Large intestine (tissue), 3 donors: Measurements from ENCODE around the gene ITGA8. TPM values are rescaled to one million over a fixed set of nuclear protein-coding genes. Genes with fewer than 3 reads are reported as not detected.
A peak's percentile ranks its signal among the peaks of the same experiment; 100 is the strongest.
"Not testable (repeated sequence)": the region's sequence is repeated elsewhere in the genome, so short reads cannot be mapped to it uniquely, and the experiment has no call there.

ENCODE experiments used
- DNase-seq, 2 donors: peaks; one replicate each; pipeline versions ENCODE4 v3.0.0 to v3.0.0-alpha.2; 2013
- H3K27ac ChIP-seq: one replicate; pipeline ENCODE4 v1.5.1; 2013; ENCODE audit warnings: low read length
- H3K27me3 ChIP-seq: 2 replicates; pipeline ENCODE4 v1.6.1; 2013; ENCODE audit warnings: low read length; ENCODE audit not compliant: control insufficient read depth, insufficient read depth
- H3K36me3 ChIP-seq: 2 replicates; pipeline ENCODE4 v1.6.1; 2013; ENCODE audit warnings: low read length; ENCODE audit not compliant: control insufficient read depth, insufficient read depth
- H3K4me1 ChIP-seq: one replicate; pipeline ENCODE4 v1.6.1; 2013; ENCODE audit warnings: low read length; ENCODE audit not compliant: control insufficient read depth, insufficient read depth
- H3K4me3 ChIP-seq: one replicate; pipeline ENCODE4 v1.5.1; 2013; ENCODE audit warnings: low read length
- H3K9me3 ChIP-seq: one replicate; pipeline ENCODE4 v1.6.1; 2013; ENCODE audit warnings: mild to moderate bottlenecking, low read depth, low read length, moderate library complexity; ENCODE audit not compliant: control insufficient read depth
- WGBS: methylation state at CpG from one replicate; pipeline ENCODE4 v1.1.5; 2013; ENCODE audit warnings: low lambda C conversion rate; ENCODE audit not compliant: insufficient coverage; 5-methylcytosine and 5-hydroxymethylcytosine counted together
- polyA plus RNA-seq: library from polyadenylated mRNA; unstranded; fragments of 120-200 nt; gene quantifications from one replicate; pipeline ENCODE4 v1.2.1, GENCODE V29; 2013

ITGA8 gene
- polyA plus RNA-seq, 1 donor, result 9.5 TPM

DNA sequence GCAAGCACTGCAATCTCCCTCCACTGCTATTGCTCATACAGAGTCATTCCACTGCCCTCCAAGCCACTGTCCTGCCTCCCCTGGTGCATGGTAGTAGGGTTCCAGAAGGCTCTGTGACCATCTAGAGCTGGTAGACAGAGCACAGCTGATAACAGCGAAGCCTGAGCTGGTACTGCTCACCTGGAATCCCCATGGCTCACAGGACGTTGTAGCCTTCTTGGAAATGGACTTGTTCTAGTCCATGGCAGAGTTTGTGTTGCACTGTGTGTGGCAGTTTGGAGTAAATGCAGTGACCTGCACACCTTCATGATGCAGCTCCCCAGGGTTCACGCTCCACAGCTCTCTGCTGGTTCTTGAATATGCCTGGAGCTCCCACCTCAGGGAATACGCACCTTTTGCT lies 67.0 kb downstream of the ITGA8 start:
- no peaks in the 10 kb centered on the region for H3K4me1 ChIP-seq
- no peak for DNase-seq
- no CpG with 5 or more reads among the region's 4 CpGs for WGBS
- H3K36me3 ChIP-seq, result no peaks in the 10 kb centered on the region
- no peaks in the 10 kb centered on the region for H3K9me3 ChIP-seq
- no peaks in the 10 kb centered on the region for H3K27me3 ChIP-seq
- H3K4me3 ChIP-seq, result no peak overlapping the region
- H3K27ac ChIP-seq, result no peak overlapping the region

DNA sequence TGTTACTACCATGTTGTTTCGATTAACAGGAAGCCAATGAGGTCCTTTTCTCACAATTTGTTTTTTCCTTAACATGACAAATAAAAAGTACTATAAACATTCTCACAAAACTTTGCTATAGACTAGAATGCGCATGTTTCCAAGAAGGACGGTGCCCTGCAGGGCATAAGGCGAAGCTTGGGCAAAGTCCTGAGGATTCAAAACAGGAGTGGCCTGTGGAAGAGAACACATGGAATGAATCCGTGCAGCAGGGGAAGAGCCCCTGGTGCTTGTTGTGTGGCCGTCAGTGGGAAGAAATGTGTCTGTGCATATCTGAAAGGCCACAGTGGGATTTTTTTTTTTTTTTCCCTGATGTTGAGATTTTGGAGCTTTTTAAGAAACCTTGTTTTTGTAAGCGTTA lies 67.6 kb downstream of the ITGA8 start:
- no peaks in the 10 kb centered on the region for H3K27me3 ChIP-seq
- H3K9me3 ChIP-seq, result no peaks in the 10 kb centered on the region
- peak in 1 of 2 donors; percentile 3 for DNase-seq
- H3K36me3 ChIP-seq, result no peaks in the 10 kb centered on the region
- WGBS, result 100% methylated on average over 1 of the region's 7 CpGs
- no peak overlapping the region for H3K27ac ChIP-seq
- H3K4me3 ChIP-seq, result no peak overlapping the region
- H3K4me1 ChIP-seq, result no peaks in the 10 kb centered on the region

DNA sequence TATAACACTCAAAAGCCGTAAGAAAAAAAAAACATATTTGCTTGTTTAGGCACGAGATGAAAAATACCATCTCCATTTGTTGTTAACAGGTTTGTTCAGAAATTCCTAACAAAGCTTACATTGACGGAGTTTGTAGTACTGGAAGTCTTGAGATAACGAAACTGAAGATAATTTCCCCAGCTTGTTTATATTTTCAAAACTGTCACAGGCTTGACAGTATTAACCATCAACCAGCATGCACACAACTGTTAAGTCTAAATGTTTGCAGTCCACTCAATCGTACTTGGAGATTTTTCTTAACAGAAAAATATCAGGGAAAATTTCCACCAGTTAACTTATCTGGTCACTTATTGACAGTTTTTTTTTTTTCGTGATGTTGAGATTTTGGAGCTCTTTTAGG lies 68.5 kb downstream of the ITGA8 start:
- H3K36me3 ChIP-seq, result no peaks in the 10 kb centered on the region
- H3K4me1 ChIP-seq, result no peaks in the 10 kb centered on the region
- no peak for DNase-seq
- H3K4me3 ChIP-seq, result no peak overlapping the region
- no peaks in the 10 kb centered on the region for H3K27me3 ChIP-seq
- H3K9me3 ChIP-seq, result no peaks in the 10 kb centered on the region
- no peak overlapping the region for H3K27ac ChIP-seq
- 22% methylated on average over 4 of the region's 6 CpGs for WGBS

DNA sequence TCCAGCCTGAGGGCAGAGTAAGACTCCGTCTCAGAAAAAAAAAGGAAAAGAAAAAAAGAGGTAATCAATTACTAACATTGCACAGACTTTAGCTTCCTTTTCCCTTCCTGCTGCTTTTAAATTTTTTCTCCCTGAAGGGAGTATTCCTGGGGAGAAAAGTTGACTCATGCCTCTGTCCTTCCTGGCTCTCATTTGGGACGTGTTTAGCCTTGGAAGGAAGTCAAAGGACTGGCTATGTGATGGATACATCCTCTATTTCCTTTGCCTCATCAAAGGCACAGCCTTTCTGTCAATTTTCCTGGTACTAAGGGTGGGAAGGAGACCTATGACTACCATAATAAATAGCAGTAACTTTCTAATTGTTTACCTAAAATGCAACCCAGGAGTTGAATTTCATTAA lies 77.6 kb downstream of the ITGA8 start:
- H3K27me3 ChIP-seq, result no peaks in the 10 kb centered on the region
- no CpG with 5 or more reads among the region's 2 CpGs for WGBS
- DNase-seq, result no peak

DNA sequence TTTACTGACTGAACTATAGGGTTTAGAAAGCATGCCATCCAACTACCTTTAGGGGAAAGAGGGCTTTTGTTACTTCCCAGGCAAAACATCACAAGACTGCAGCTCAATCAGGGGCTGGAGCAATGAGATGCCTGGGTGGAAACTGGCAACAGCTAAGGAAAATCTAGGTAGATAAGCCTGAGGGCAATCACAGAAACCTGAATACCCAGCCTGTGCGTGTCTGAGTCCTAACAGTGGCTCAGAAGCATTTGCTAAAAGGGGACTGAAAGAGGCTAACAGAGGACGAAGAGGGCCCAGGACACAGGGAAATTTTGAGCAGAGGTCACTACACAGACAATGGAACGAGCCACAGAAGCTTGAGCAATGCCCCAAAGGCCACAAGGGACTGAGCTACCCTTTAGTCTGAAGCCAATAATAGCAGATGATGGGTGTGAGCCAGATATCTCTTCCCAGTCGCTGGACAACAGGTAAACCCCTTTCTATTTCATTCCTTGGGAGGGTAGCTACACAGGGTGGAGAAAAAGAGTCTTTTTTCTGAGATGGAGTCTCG lies 79.1 kb downstream of the ITGA8 start:
- WGBS, result 80% methylated on average over 1 of the region's 5 CpGs

More for the DNA sequence above, 77.6 kb downstream of the ITGA8 start:
- no peak overlapping the region for H3K27ac ChIP-seq
- no peaks in the 10 kb centered on the region for H3K9me3 ChIP-seq
- H3K36me3 ChIP-seq, result no peaks in the 10 kb centered on the region
- no peak overlapping the region for H3K4me3 ChIP-seq
- no peaks in the 10 kb centered on the region for H3K4me1 ChIP-seq

DNA sequence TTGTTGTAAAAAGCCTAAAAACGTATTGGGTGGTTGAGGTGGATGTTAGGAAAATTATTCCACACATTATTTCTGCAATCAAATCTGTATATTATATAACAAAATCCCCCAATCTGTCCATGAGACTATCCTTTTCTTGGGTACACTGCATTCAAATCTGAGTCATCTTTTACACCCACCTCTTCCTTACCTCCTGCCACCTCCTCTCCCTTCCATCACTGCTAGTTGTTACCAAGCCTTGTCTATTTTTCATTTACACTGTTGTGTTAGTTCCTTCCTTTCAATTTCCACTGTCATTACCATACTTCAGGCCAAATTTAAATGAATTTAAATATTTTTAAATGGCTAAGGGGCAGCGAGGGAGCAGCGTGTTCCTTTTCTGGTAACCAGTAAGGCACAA lies 83.3 kb downstream of the ITGA8 start:
- no peak overlapping the region for H3K27ac ChIP-seq
- no peak for DNase-seq
- WGBS, result no CpG with 5 or more reads among the region's 3 CpGs
- H3K9me3 ChIP-seq, result no peaks in the 10 kb centered on the region
- no peaks in the 10 kb centered on the region for H3K27me3 ChIP-seq
- H3K4me1 ChIP-seq, result no peaks in the 10 kb centered on the region
- H3K36me3 ChIP-seq, result no peaks in the 10 kb centered on the region
- no peak overlapping the region for H3K4me3 ChIP-seq

More for the DNA sequence above, 79.1 kb downstream of the ITGA8 start:
- no peak for DNase-seq
- Histone ChIP-seq H3K4me3 (no peak overlapping the region), H3K27me3 (no peaks in the 10 kb centered on the region), H3K27ac (no peak overlapping the region), H3K4me1 (no peaks in the 10 kb centered on the region), H3K9me3 (no peaks in the 10 kb centered on the region), H3K36me3 (no peaks in the 10 kb centered on the region)

DNA sequence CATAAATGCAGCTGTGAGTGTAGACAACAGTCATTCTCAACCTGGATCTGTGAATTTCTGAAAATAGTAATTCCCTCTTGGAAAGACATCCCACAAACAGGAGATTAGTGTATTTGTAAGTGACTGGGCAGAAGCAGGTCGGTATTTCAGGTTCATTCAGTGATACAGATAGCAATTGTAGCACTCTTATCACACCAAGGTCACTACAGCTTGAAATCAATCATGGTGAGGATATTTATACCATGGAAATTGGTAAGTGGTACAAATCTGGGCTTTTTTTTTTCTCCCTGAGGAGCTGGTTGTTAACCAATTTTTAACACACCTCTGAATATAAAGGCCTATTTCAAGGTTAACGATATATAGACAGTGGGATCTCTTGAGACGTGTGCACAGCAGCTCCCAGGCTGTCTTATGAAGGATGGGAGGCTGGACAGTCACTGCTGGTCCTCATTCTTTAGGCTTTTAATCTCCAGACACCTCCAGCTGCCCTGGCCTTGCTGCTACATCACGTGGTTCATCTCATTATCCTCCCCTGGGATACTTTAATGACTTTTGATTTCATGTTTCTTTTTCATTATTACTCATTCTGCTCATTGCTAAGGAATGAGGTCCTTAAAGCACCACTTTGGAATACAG lies 87.1 kb downstream of the ITGA8 start:
- Histone ChIP-seq H3K4me3 (no peak overlapping the region), H3K9me3 (no peaks in the 10 kb centered on the region), H3K36me3 (no peaks in the 10 kb centered on the region), H3K4me1 (no peaks in the 10 kb centered on the region), H3K27ac (no peak overlapping the region), H3K27me3 (no peaks in the 10 kb centered on the region)
- 17% methylated on average over 1 of the region's 4 CpGs for WGBS
- DNase-seq, result no peak

DNA sequence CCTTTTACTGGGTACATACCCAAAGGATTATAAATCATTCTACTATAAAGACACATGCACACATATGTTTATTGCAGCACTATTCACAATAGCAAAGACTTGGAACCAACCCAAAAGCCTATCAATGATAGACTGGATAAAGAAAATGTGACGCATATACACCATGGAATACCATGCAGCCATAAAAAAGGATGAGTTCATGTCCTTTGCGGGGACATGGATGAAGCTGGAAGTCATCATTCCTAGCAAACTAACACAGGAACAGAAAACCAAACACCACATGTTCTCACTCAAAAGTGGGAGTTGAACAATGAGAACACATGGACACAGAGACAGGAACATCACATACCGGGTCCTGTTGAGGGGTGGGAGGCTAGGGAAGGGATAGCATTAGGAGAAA lies 88.5 kb downstream of the ITGA8 start:
- DNase-seq, H3K36me3 ChIP-seq, H3K4me1 ChIP-seq, H3K4me3 ChIP-seq, H3K27me3 ChIP-seq, H3K27ac ChIP-seq, H3K9me3 ChIP-seq: not testable (repeated sequence)
- 100% methylated on average over 1 of the region's 3 CpGs for WGBS

DNA sequence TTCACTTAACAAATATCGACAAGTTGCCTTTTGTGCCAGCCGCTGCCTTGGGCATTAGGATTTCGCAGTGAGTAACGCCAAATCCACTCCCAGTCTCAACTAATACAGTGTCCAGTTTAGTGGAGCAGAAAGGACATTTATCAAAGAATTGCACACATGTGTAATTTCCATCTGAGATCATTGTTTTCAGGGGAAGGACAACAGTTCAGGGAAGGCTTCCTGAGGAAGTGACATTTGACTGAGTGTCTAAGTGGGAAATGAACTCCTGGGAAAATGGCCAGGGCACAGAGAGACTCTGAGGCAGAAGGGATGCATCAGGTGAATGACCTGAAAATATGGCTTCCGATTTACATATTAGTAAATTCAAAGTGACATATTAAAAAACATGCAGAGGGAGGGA lies 89.4 kb downstream of the ITGA8 start:
- Histone ChIP-seq H3K36me3 (no peaks in the 10 kb centered on the region), H3K27me3 (no peaks in the 10 kb centered on the region), H3K27ac (no peak overlapping the region), H3K9me3 (no peaks in the 10 kb centered on the region), H3K4me3 (no peak overlapping the region), H3K4me1 (no peaks in the 10 kb centered on the region)
- peak in 1 of 2 donors; percentile 5 for DNase-seq
- WGBS, result 100% methylated on average over 1 of the region's 5 CpGs

DNA sequence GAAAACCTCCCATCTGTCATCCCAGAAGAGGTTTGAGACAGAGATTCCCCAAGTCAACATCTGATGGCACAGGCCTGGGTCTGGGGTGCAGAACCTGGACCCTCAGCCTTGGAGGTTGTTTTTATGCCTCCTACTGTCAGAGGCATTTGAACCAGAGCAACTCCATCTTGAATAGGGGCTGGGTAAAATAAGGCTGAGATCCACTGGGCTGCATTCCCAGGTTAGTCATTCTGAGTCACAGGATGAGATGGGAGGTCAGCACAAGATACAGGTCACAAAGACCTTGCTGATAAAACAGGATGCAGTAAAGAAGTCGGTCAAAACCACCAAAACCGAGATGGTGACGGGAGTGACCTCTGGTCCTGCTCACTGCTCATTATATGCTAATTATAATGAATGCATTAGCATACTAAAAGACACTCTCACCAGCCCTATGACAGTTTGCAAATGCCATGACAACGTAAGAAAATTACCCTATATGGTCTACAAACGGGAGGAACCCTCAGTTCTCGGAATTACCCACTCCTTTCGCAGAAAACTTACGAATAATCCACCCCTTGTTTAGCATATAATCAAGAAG lies 92.0 kb downstream of the ITGA8 start:
- DNase-seq, result no peak
- Histone ChIP-seq H3K36me3 (no peaks in the 10 kb centered on the region), H3K9me3 (no peaks in the 10 kb centered on the region), H3K4me3 (no peak overlapping the region), H3K4me1 (no peaks in the 10 kb centered on the region), H3K27me3 (no peaks in the 10 kb centered on the region), H3K27ac (no peak overlapping the region)
- 83% methylated on average over 1 of the region's 8 CpGs for WGBS

DNA sequence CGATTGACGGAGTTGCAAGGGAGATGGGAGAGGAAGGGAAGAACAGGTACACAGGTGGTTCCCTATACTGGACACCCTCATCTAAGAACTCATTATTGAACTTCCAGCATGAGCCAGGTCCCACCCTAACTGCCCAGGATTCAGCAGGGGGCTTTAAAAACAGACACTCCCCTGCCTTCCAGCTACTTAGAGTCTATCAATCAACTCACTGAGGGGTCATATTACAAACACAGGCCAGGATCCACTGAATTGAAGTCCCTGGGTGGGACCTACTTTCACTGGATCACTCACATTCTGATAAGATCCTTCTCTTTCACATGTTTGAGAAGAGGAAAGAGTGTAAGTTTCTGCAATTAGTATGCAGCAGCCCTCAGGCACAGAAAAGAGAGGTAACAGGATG lies 92.8 kb downstream of the ITGA8 start:
- no peaks in the 10 kb centered on the region for H3K9me3 ChIP-seq
- WGBS, result no CpG with 5 or more reads among the region's 2 CpGs
- H3K27me3 ChIP-seq, result no peaks in the 10 kb centered on the region
- H3K4me1 ChIP-seq, result no peaks in the 10 kb centered on the region
- no peak for DNase-seq
- no peaks in the 10 kb centered on the region for H3K36me3 ChIP-seq
- H3K4me3 ChIP-seq, result no peak overlapping the region
- no peak overlapping the region for H3K27ac ChIP-seq
